Stomach (tissue), 9 donors: ENCODE measurements around the gene CAMSAP3. TPM values are rescaled to one million over a fixed set of nuclear protein-coding genes. Genes with fewer than 3 reads are reported as not detected.

Experiments
- DNase-seq, 2 donors: peaks; one replicate each; pipeline versions ENCODE4 v3.0.0 to v3.0.0-alpha.2; 2013 to 2019
- H3K27ac ChIP-seq, 5 donors: fragments of 200-600 bp in 4 of 5; sonication (generic) in 4 of 5; one replicate each; pipeline ENCODE4 v1.5.1; 2013 to 2019; ENCODE audit warnings: mild to moderate bottlenecking in 1 of 5, moderate library complexity in 1 of 5
- H3K27me3 ChIP-seq, 3 donors: fragments of 200-600 bp; sonication (generic); one replicate each; pipeline ENCODE4 v1.5.1; 2017 to 2019; ENCODE audit warnings: mixed run types in 1 of 3
- H3K36me3 ChIP-seq, 4 donors: fragments of 200-600 bp; sonication (generic); 1 replicate in 3 of 4; 2 replicates in 1 of 4; pipeline ENCODE4 v1.5.1; 2016 to 2019
- H3K4me1 ChIP-seq, 4 donors: fragments of 200-600 bp; sonication (generic); one replicate each; pipeline ENCODE4 v1.5.1; 2016 to 2019
- H3K4me3 ChIP-seq, 4 donors: fragments of 200-600 bp; sonication (generic) in 3 of 4; one replicate each; pipeline ENCODE4 v1.5.1; 2016 to 2019; ENCODE audit warnings: mild to moderate bottlenecking in 1 of 4
- H3K9me3 ChIP-seq, 4 donors: fragments of 200-600 bp; sonication (generic); one replicate each; pipeline ENCODE4 v1.5.1; 2016 to 2019
- CTCF ChIP-seq, 7 experiments: fragments of 450-650 bp in 4 of 7; fragments of 200-600 bp in 3 of 7; sonication (generic) in 3 of 7; IDR thresholded peaks; one replicate each; pipeline ENCODE4 v1.5.1; 2016 to 2019; ENCODE audit warnings: antibody characterized with exemption in 7 of 7, control low read depth in 2 of 7, mild to moderate bottlenecking in 1 of 7
- EP300 ChIP-seq: sonication (generic); formaldehyde crosslinking; IDR thresholded peaks from one replicate; pipeline ENCODE4 v1.6.1; 2017; ENCODE audit warnings: antibody characterized with exemption
- POLR2A ChIP-seq, 4 donors: fragments of 450-650 bp; IDR thresholded peaks; one replicate each; pipeline ENCODE4 v1.6.1; 2016; ENCODE audit warnings: antibody characterized with exemption in 4 of 4, control low read depth in 2 of 4, mild to moderate bottlenecking in 1 of 4, moderate library complexity in 1 of 4
- POLR2AphosphoS5 ChIP-seq, 3 donors: sonication (generic); formaldehyde crosslinking; IDR thresholded peaks; one replicate each; pipeline ENCODE4 v1.6.1; 2016; ENCODE audit warnings: antibody characterized with exemption in 3 of 3
- WGBS, 5 donors: extraction: QIAGEN DNeasy Blood & Tissue Kit in 3 of 5; methylation state at CpG; one replicate each; pipeline versions ENCODE4 v1.1.5 to v1.1.7; 2013 to 2018; 5-methylcytosine and 5-hydroxymethylcytosine counted together
- intact Hi-C: fragments of 100-400 bp; cut with DNase I; formaldehyde crosslinking; loops from one replicate; pipeline ENCODE4 v1.15.1; 2023; ENCODE audit warnings: low total_unique reads
- polyA plus RNA-seq, 3 donors: library from polyadenylated mRNA; stranded (reverse); fragments of 200-250 nt; gene quantifications; one replicate each; pipeline ENCODE4 v1.2.3, GENCODE V29; 2013
- total RNA-seq, 5 donors: library from RNA; depleted of rRNA; stranded (reverse); fragments of >200 nt; gene quantifications; one replicate each; pipeline versions ENCODE4 v1.1.0 to v1.2.3, GENCODE V29; 2014 to 2016
- donor health status: healthy with polysubstance abuse.
- donor health status: Bipolar disorder and iron deficiency.
- donor health status: healthy.

The CAMSAP3 gene
- total and polyA plus RNA-seq, 8 donors: 5.5 to 232 (median 32.2) TPM

- Histone ChIP-seq H3K9me3 (no peaks in the 10 kb centered on the region), H3K4me3 (no peak overlapping the region), H3K36me3 (no peaks in the 10 kb centered on the region), H3K4me1 (peaks cover 0 to 24% (median 14%) of the 10 kb centered on the region in 4 donors), H3K27ac (peak overlapping the region in 2 of 5 donors; percentile 35 to 72), H3K27me3 (peaks cover 0 to 23% (median 0%) of the 10 kb centered on the region in 3 donors)
- intact Hi-C loops: no loop called here
- TF ChIP-seq CTCF (IDR thresholded peaks at IDR 0.05): no peak
- no peak for DNase-seq
- 60 to 82% (median 75%) methylated on average over 8 of the region's 8 CpGs for WGBS, 5 donors
Observed at GRCh38 chr19:7655581-7655980, 59.9 kb downstream of the CAMSAP3 start.

- WGBS, 5 donors: 36 to 46% (median 46%) methylated on average over 14 of the region's 14 CpGs
- H3K27ac ChIP-seq: peak overlapping the region in 2 of 5 donors; percentile 57 to 72
- TF ChIP-seq CTCF (IDR thresholded peaks at IDR 0.05) (no peak), POLR2A (IDR thresholded peaks at IDR 0.05) (no peak), POLR2AphosphoS5 (IDR thresholded peaks at IDR 0.05) (no peak), EP300 (no peak)
- peaks cover 0 to 15% (median 8%) of the 10 kb centered on the region in 4 donors for H3K4me1 ChIP-seq
- intact Hi-C loops: no loop called here
- H3K9me3 ChIP-seq: no peaks in the 10 kb centered on the region
- no peak overlapping the region for H3K4me3 ChIP-seq
- peaks cover 0 to 18% (median 0%) of the 10 kb centered on the region in 3 donors for H3K27me3 ChIP-seq
- no peak for DNase-seq
- H3K36me3 ChIP-seq: no peaks in the 10 kb centered on the region
Observed at GRCh38 chr19:7657131-7657751, 61.6 kb downstream of the CAMSAP3 start.

- H3K27me3 ChIP-seq: peaks cover 0 to 29% (median 0%) of the 10 kb centered on the region in 3 donors
- peaks cover 0 to 7% (median 0%) of the 10 kb centered on the region in 4 donors for H3K4me1 ChIP-seq
- H3K4me3 ChIP-seq: no peak overlapping the region
- no peaks in the 10 kb centered on the region for H3K9me3 ChIP-seq
- TF ChIP-seq EP300: no peak
- no peak for TF ChIP-seq POLR2AphosphoS5 (IDR thresholded peaks at IDR 0.05)
- TF ChIP-seq CTCF (IDR thresholded peaks at IDR 0.05): no peak
- TF ChIP-seq POLR2A (IDR thresholded peaks at IDR 0.05): no peak
- H3K27ac ChIP-seq: peak overlapping the region in 2 of 5 donors; percentile 57 to 72
- DNase-seq: peak in 1 of 2 donors; percentile 60
- WGBS, 5 donors: 29 to 33% (median 31%) methylated on average over 9 of the region's 9 CpGs
- intact Hi-C loops: no loop called here
- no peaks in the 10 kb centered on the region for H3K36me3 ChIP-seq
Observed at GRCh38 chr19:7658219-7658686, 62.6 kb downstream of the CAMSAP3 start.

GRCh38 chr19:7661744-7662538 lies 66.3 kb downstream of the CAMSAP3 start:
- H3K27ac ChIP-seq: no peak overlapping the region

More at GRCh38 chr19:7661744-7662538, 66.3 kb downstream of the CAMSAP3 start:
- TF ChIP-seq EP300: no peak
- TF ChIP-seq POLR2AphosphoS5 (IDR thresholded peaks at IDR 0.05): no peak
- TF ChIP-seq POLR2A (IDR thresholded peaks at IDR 0.05): no peak
- no peak for TF ChIP-seq CTCF (IDR thresholded peaks at IDR 0.05)
- WGBS, 5 donors: 72 to 82% (median 75%) methylated on average over 8 of the region's 8 CpGs
- no peaks in the 10 kb centered on the region for H3K36me3 ChIP-seq
- no peak overlapping the region for H3K4me3 ChIP-seq
- no peak for DNase-seq
- no peaks in the 10 kb centered on the region for H3K9me3 ChIP-seq
- intact Hi-C loops: no loop called here
- H3K4me1 ChIP-seq: peaks cover 0 to 7% (median 0%) of the 10 kb centered on the region in 4 donors
- H3K27me3 ChIP-seq: peaks cover 0 to 45% (median 0%) of the 10 kb centered on the region in 3 donors
